ENCODE data around the gene SERPINC1.
A peak's percentile ranks its signal among the peaks of the same experiment; 100 is the strongest.
"Not testable (repeated sequence)": the region's sequence is repeated elsewhere in the genome, so short reads cannot be mapped to it uniquely, and the experiment has no call there.

Gene SERPINC1

GRCh38 chr1:173893611-173894010, 23.5 kb downstream of the SERPINC1 start:
- no peak for DNase-seq (ENCODE audit: low read depth, low spot score)

- no peak for DNase-seq (ENCODE audit: low read depth, low spot score)
Observed at GRCh38 chr1:173889885-173890284, 27.2 kb downstream of the SERPINC1 start.

GRCh38 chr1:173888749-173889148, 28.4 kb downstream of the SERPINC1 start:
- no peak for DNase-seq (ENCODE audit: low read depth, low spot score)

GRCh38 chr1:173887627-173888026, 29.5 kb downstream of the SERPINC1 start:
- DNase-seq (ENCODE audit: low read depth, low spot score): no peak

- DNase-seq (ENCODE audit: low read depth, low spot score): no peak
Observed at GRCh38 chr1:173886746-173887611, 30.1 kb downstream of the SERPINC1 start.

GRCh38 chr1:173884701-173885100, 32.4 kb downstream of the SERPINC1 start:
- no peak for DNase-seq (ENCODE audit: low read depth, low spot score)

GRCh38 chr1:173881117-173881516, 36.0 kb downstream of the SERPINC1 start:
- not testable (repeated sequence) for DNase-seq (ENCODE audit: low read depth, low spot score)

- DNase-seq (ENCODE audit: low read depth, low spot score): no peak
Observed at GRCh38 chr1:173878251-173878650, 38.9 kb downstream of the SERPINC1 start.

- no peak for DNase-seq (ENCODE audit: low read depth, low spot score)
Observed at GRCh38 chr1:173876732-173877131, 40.4 kb downstream of the SERPINC1 start.

GRCh38 chr1:173871500-173871899, 45.6 kb downstream of the SERPINC1 start:
- no peak for DNase-seq (ENCODE audit: low read depth, low spot score)

GRCh38 chr1:173871091-173871490, 46.0 kb downstream of the SERPINC1 start:
- DNase-seq (ENCODE audit: low read depth, low spot score): no peak

- DNase-seq (ENCODE audit: low read depth, low spot score): no peak
Observed at GRCh38 chr1:173870252-173871075, 46.7 kb downstream of the SERPINC1 start.

- DNase-seq (ENCODE audit: low read depth, low spot score): no peak
Observed at GRCh38 chr1:173869021-173869359, 48.1 kb downstream of the SERPINC1 start.

GRCh38 chr1:173868266-173869020, 48.7 kb downstream of the SERPINC1 start, which contains the start of gene ZBTB37:
TSS of gene ZBTB37 (plus strand) at chr1:173868380. CDS start at chr1:173870226, 1,846 bp downstream.
- DNase-seq (ENCODE audit: low read depth, low spot score): peak; percentile 81

- peak; percentile 99 for DNase-seq (ENCODE audit: low read depth, low spot score)
Observed at GRCh38 chr1:173867753-173868265, 49.3 kb downstream of the SERPINC1 start, which contains the start of gene GAS5. TSS of gene GAS5 (minus strand) at chr1:173867989.

GRCh38 chr1:173867141-173867752, 49.9 kb downstream of the SERPINC1 start:
- DNase-seq (ENCODE audit: low read depth, low spot score): no peak

GRCh38 chr1:173866413-173867115, 50.6 kb downstream of the SERPINC1 start:
- no peak for DNase-seq (ENCODE audit: low read depth, low spot score)

GRCh38 chr1:173865468-173866164, 51.5 kb downstream of the SERPINC1 start:
- DNase-seq (ENCODE audit: low read depth, low spot score): no peak

- no peak for DNase-seq (ENCODE audit: low read depth, low spot score)
Observed at GRCh38 chr1:173864179-173864867, 52.8 kb downstream of the SERPINC1 start.

Data from activated CD4-positive, CD25-positive, alpha-beta regulatory T cell treated with anti-CD3 and anti-CD28 coated beads, Interleukin-2, amount 50 U/mL, for 16 hours (primary cell).